IPS-NIHi7 (cell line): ENCODE results near the gene SPRR5.

Experiments
- DNase-seq: peaks from one replicate; pipeline ENCODE4 v3.0.0; 2012; ENCODE audit warnings: mixed read lengths; ENCODE audit errors: extremely low spot score

Gene SPRR5

DNA sequence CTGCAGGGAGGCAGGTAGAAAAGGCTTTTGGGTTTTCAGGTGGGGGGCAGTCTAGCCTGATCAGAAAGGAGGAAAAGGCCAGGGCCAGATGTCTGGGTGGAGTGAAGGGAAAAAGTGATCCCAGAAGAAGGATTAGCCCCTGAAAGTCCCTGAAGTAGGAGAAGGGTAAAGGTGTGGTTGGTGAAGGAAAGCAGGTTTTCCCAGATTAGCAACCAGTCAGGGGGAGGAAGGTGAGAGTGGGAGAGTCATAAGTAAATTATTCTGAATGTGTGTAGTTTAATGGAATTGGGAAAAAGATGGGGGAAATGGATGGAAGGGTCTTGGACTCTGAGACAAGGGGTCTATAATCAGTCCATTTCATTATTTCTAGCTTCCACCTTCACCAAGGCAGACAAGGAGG is 36.2 kb downstream of the SPRR5 start:
- no peak for DNase-seq

DNA sequence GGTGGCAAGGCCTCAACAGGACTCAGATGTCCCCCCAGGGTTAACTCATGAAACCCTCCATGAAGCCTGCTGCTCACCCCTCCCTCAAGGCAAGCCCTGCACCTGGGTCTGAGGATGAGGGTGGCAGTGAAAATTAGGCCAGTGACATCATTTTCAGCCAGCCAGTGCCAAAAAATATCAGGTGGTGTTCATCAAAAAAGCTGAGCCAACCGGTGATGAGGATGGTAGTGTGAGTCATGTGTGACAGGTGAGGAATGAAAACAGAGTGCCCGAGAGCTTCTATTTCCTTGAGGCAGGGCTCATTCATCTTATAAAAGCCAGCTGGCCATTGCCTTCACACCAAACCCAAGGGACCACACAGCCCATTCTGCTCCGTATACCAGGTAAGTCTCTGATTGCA is 36.7 kb downstream of the SPRR5 start, which contains the start of gene SPRR1A:
Gene SPRR1A (plus strand): TSS at position 339 of the 400 bp plus-strand sequence. CDS start 1,150 bp downstream, outside the sequence.
- DNase-seq = no peak

DNA sequence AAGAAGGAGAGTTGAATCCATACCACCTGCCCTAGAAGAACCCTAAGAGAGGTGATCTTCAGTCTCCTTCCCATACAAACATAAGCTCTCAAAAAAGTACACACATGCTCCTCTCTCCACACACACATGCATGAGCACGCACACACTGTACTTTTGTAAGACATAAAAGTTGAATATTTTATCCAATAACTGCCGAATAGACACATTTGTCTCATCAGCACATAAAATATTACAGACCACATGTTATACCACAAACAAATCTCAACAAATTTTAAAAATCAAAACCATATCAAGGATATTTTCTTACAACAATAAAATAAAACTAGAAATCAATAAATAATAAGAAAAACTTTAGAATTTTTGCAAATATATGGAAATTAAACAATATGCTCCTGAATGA is 39.6 kb downstream of the SPRR5 start:
- no peak for DNase-seq

DNA sequence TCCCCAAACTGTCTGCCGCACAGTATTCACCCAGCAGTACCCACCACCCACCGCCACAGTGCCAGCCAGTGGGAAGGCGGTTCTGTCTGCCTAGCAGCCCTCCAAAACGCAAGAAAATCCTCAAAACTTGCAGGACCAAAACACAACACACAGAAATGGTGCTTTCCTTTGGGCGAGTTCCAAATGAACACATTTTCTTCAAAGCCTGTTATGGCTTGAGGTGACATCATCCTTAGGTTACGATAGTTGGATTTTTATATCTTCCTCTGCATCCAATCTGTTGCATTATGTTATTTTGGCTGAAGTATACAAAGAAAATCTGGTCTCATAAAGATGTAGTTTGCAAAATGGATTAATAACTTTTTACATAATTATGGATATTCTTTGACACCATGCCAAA is 46.2 kb downstream of the SPRR5 start:
- no peak for DNase-seq

DNA sequence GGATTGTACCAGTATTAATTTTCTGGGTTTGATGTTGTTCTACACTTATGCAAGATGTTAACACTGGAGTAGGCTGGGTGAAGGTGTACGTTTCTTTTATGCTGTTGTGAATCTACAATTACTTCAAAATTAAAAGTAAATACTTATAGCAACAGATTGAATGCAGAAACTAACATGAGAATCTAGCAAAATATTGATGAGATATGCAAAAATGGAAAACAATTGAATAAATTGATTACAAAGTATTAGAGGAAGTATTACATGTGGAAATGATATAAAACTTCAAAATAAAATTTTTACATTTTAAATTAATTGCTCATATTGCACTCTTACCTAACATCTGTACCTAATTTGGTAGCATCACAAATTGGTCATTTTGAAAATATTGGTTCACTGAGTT is 48.8 kb downstream of the SPRR5 start:
- no peak for DNase-seq

DNA sequence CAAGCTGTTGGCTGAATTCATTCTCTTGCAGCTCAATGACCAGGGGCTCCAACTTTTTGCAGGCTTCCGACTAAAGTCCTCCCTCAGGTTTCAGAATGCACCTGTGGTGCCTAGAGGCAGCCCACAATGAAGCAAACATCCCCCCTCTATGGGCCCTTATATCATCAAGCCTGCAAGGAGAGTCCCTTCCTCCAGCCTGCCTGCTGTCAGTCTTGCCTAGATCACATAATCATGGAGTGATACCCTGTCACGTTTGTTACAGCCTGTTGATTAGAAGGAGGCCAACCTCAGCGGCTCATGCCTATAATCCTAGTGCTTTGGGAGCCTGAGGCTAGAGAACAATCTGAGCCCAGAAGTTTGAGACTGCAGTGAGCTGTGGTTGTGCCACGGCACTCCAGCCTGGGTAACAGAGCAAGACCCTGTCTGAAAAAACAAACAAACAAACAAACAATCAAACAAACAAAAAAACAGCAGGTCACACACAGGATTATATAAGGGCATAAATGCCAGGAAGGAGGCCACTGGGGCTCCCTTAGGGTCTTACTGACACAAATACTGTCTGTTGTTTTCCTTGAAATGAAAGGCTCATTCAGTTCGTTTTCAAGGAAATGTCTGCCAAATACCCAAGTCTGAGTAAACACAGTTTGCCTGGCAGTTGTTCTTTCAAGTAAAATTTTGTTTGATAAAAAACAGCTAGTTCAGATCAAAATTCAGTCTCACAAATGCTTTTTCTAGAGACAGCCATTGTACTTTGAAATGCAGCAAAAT is 49.8 kb downstream of the SPRR5 start:
- no peak for DNase-seq

DNA sequence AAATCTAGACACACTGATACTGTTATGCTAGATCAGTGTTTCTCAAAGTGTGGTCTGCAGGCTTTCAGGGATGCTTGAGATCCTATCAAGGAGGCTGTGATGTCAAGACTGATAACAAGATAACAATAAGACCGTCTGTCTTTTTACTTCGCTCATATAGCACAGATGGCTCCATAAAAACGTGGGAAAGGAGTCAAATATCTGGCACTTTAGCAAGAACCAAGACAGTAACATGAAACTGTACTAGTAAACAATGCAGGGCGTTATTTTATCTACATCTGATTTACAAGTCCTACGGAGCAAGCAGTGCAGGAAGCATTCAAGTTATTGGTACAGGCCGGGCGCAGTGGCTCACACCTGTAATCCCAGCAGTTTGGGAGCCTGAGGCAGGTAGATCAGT is 50.9 kb downstream of the SPRR5 start:
- no peak for DNase-seq

DNA sequence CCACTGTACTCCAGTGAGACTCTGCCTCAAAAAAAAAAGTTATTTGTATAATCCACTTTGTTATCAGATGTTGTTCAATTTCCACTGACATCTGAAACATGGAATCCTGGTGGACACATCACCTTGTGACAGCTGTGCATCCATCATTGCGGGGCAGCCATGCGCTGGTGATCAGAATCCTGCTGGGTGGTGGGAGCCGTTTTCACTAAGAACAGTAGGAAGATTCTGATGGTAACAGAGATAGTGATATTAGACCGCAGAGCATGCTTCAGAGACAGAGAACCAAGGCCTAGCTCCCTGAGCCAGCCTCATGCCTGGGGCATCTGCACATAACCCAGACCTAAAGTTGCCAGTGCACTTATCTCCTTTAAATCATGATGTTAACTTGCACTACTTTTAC is 51.5 kb downstream of the SPRR5 start:
- no peak for DNase-seq
